Skeletal muscle tissue (tissue), 4 donors: Measurements from ENCODE around the gene ITGA4. TPM values are rescaled to one million over a fixed set of nuclear protein-coding genes. Genes with fewer than 3 reads are reported as not detected.

Experiments
- H3K27ac ChIP-seq: one replicate; pipeline ENCODE4 v1.7.0; 2013; ENCODE audit warnings: mild to moderate bottlenecking, low read depth, low read length, inconsistent platforms
- H3K27me3 ChIP-seq, 3 donors: one replicate each; pipeline ENCODE4 v1.7.0; 2013; ENCODE audit warnings: low read length in 3 of 3; ENCODE audit not compliant: control insufficient read depth in 3 of 3, insufficient read depth in 3 of 3
- H3K36me3 ChIP-seq, 3 donors: one replicate each; pipeline ENCODE4 v1.7.0; 2013; ENCODE audit warnings: low read length in 3 of 3; ENCODE audit not compliant: control insufficient read depth in 3 of 3, insufficient read depth in 3 of 3
- H3K4me1 ChIP-seq, 3 donors: one replicate each; pipeline ENCODE4 v1.7.0; 2013; ENCODE audit warnings: low read length in 3 of 3, mild to moderate bottlenecking in 3 of 3; ENCODE audit not compliant: control insufficient read depth in 3 of 3, insufficient read depth in 3 of 3
- H3K4me3 ChIP-seq, 3 donors: one replicate each; pipeline ENCODE4 v1.7.0; 2013; ENCODE audit warnings: low read length in 3 of 3
- H3K9ac ChIP-seq, 3 donors: one replicate each; pipeline ENCODE4 v1.7.0; 2013; ENCODE audit warnings: low read length in 3 of 3, mild to moderate bottlenecking in 3 of 3, moderate library complexity in 2 of 3, low read depth in 1 of 3
- H3K9me3 ChIP-seq, 3 donors: one replicate each; pipeline ENCODE4 v1.7.0; 2013; ENCODE audit warnings: low read length in 3 of 3; ENCODE audit not compliant: control insufficient read depth in 3 of 3
- total RNA-seq: library from RNA; depleted of rRNA; stranded (reverse); fragments of >200 nt; gene quantifications from one replicate; pipeline ENCODE4 v1.2.3, GENCODE V29; 2014
- donor health status: Osteomylitis.

The ITGA4 gene
- total RNA-seq, 1 donor from 2014 or later = 19.3 TPM

DNA sequence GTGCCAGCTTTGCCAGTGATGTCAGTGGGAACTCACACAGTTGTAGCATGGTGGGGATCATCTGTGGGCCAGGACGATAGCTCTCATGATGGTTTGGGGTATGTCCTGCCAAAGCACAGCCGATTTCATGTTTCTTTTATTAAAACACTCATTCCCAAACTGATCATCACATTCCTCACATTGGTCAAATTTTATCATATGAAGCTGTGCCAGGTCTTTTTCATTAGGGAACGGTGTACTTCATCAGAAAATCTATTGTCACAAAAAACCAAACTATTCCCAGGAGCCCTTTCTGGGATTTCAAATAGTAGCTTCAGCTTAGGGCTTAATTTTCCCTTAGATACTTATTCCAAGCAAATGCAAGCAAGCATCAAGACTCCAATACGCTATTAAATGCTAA is 42.0 kb downstream of the ITGA4 start:
- no peak overlapping the region for H3K4me3 ChIP-seq
- H3K4me1 ChIP-seq = no peaks in the 10 kb centered on the region
- no peaks in the 10 kb centered on the region for H3K36me3 ChIP-seq
- H3K27ac ChIP-seq = no peak overlapping the region
- H3K27me3 ChIP-seq = no peaks in the 10 kb centered on the region
- no peak overlapping the region for H3K9ac ChIP-seq
- H3K9me3 ChIP-seq = no peaks in the 10 kb centered on the region

GRCh38 chr2:181500201-181500600 is 43.0 kb downstream of the ITGA4 start:
- no peaks in the 10 kb centered on the region for H3K27me3 ChIP-seq
- no peak overlapping the region for H3K9ac ChIP-seq
- no peaks in the 10 kb centered on the region for H3K36me3 ChIP-seq
- no peaks in the 10 kb centered on the region for H3K4me1 ChIP-seq
- no peaks in the 10 kb centered on the region for H3K9me3 ChIP-seq
- H3K4me3 ChIP-seq = no peak overlapping the region
- no peak overlapping the region for H3K27ac ChIP-seq

DNA sequence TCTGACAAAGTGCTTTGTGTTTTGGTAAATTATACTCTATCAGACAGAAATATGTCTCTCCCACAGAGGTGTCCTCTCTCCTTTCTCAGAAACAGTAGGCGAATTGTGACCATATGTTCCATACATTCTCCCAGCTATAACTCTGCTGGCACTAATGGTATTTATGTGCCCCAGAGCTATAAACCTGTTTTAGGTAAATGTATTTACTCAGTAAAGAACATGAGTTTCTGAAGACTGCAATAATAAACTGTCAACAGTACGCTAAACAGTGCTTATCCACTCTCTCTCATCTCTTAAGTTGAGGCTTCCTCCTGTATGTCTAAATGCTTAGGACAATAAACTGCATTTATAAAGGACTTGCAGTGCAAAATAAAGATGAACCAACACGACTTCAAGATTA is 58.5 kb downstream of the ITGA4 start:
- Histone ChIP-seq H3K27me3 (no peaks in the 10 kb centered on the region), H3K9me3 (no peaks in the 10 kb centered on the region), H3K36me3 (no peaks in the 10 kb centered on the region), H3K9ac (no peak overlapping the region), H3K27ac (no peak overlapping the region), H3K4me3 (no peak overlapping the region), H3K4me1 (no peaks in the 10 kb centered on the region)

- H3K4me1 ChIP-seq = no peaks in the 10 kb centered on the region
- no peak overlapping the region for H3K27ac ChIP-seq
- H3K27me3 ChIP-seq = no peaks in the 10 kb centered on the region
- no peaks in the 10 kb centered on the region for H3K36me3 ChIP-seq
- H3K4me3 ChIP-seq = no peak overlapping the region
- no peaks in the 10 kb centered on the region for H3K9me3 ChIP-seq
- no peak overlapping the region for H3K9ac ChIP-seq
Measured at GRCh38 chr2:181516992-181517391, 59.8 kb downstream of the ITGA4 start.

DNA sequence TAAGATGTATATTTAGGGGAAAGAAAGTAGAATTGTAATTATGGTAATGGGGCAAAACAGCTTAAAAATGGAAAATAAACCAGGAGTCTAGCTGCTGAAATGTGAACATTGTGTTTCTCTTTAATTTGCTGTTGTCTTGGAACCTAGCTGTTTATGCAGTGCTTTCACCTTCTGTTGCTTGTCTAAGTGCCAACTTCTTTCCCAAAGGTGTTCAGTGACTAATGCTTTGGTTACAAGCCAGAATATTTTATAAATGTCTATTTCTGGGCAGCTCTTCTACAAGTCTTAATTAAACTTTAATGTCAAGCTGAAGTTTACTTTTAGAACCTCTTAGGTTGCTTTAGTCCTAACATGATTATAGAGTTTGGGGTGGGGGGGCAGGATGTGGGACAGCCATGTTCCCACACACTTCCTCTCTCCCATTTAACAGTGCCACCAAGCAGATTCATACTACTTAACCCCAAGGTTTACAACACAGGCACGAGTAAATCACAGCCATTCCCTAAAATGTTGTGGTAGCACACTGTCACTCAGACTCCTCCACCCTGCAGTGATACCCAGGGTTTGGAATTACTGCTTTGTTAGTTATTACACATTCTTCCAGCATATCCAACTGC is 60.6 kb downstream of the ITGA4 start:
- Histone ChIP-seq H3K9ac (no peak overlapping the region), H3K4me1 (no peaks in the 10 kb centered on the region), H3K27ac (no peak overlapping the region), H3K9me3 (no peaks in the 10 kb centered on the region), H3K4me3 (no peak overlapping the region), H3K27me3 (no peaks in the 10 kb centered on the region), H3K36me3 (no peaks in the 10 kb centered on the region)

DNA sequence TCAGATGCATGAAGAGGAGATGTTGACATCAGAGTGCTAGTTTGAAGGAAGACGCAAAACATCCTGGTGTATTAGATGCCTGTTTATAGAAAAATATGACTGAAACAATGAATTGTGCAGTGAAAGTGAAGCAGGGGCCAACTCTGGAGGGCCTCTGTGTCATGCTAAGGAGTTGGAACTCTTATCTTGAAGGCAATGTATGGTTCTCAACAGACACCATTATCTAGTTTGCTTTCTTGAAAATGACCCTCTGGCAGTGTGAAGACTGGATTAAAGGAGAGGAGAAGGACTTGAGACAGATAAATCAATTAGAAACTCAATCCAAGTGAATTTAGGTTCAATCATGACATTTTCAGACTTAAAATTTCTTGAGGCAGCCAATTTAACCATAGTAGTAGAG is 63.1 kb downstream of the ITGA4 start:
- Histone ChIP-seq H3K27ac (no peak overlapping the region), H3K9me3 (no peaks in the 10 kb centered on the region)

DNA sequence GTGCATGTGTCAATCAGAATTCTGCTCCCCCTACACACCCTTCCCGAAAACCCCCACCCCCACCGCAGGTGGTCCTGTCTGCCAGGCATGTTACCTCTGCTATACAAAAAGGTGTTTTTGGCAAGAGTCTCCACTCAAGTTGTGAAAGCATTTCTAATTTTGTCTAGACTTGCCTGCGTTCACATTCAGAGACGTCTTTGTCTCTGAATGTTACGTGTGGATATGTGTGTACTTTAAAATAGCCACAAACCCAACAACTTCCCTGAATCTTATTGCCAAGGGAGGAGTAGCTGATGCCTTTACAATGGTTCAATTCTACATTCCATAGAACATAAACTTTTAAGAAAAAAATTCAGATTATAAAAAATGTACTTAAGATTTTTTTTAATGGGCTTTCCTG is 66.6 kb downstream of the ITGA4 start:
- Histone ChIP-seq H3K36me3 (no peaks in the 10 kb centered on the region), H3K9ac (no peak overlapping the region), H3K27me3 (no peaks in the 10 kb centered on the region)

More for the DNA sequence above, 63.1 kb downstream of the ITGA4 start:
- Histone ChIP-seq H3K27me3 (no peaks in the 10 kb centered on the region), H3K4me1 (no peaks in the 10 kb centered on the region), H3K9ac (no peak overlapping the region), H3K36me3 (no peaks in the 10 kb centered on the region), H3K4me3 (no peak overlapping the region)

DNA sequence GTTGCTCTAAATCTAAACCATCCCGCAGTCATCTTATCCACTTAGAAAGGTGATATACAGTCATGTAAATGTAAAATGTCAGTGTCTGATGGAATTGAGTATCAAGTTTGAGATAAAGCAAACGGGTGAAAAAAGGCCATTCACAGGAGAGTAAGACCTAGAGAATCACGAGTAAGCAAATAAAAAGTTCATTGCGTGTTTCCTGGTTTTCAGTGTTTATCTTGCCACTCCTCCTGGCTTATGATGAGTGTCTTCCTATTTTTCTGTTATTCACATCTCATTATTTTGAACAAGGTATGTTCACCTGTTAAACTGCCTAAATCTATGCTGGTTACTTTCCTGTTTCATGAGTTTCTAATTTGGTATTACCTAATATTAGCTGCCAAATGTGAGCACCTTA is 68.8 kb downstream of the ITGA4 start:
- no peak overlapping the region for H3K9ac ChIP-seq
- no peaks in the 10 kb centered on the region for H3K4me1 ChIP-seq
- no peaks in the 10 kb centered on the region for H3K9me3 ChIP-seq
- no peaks in the 10 kb centered on the region for H3K36me3 ChIP-seq
- H3K4me3 ChIP-seq = no peak overlapping the region
- H3K27ac ChIP-seq = no peak overlapping the region
- no peaks in the 10 kb centered on the region for H3K27me3 ChIP-seq

More for the DNA sequence above, 66.6 kb downstream of the ITGA4 start:
- Histone ChIP-seq H3K4me3 (no peak overlapping the region), H3K4me1 (no peaks in the 10 kb centered on the region), H3K27ac (no peak overlapping the region), H3K9me3 (no peaks in the 10 kb centered on the region)

- Histone ChIP-seq H3K27ac (no peak overlapping the region), H3K36me3 (no peaks in the 10 kb centered on the region), H3K9me3 (no peaks in the 10 kb centered on the region), H3K4me3 (no peak overlapping the region), H3K4me1 (no peaks in the 10 kb centered on the region), H3K9ac (no peak overlapping the region), H3K27me3 (no peaks in the 10 kb centered on the region)
Measured at GRCh38 chr2:181527058-181527457, 69.9 kb downstream of the ITGA4 start.

DNA sequence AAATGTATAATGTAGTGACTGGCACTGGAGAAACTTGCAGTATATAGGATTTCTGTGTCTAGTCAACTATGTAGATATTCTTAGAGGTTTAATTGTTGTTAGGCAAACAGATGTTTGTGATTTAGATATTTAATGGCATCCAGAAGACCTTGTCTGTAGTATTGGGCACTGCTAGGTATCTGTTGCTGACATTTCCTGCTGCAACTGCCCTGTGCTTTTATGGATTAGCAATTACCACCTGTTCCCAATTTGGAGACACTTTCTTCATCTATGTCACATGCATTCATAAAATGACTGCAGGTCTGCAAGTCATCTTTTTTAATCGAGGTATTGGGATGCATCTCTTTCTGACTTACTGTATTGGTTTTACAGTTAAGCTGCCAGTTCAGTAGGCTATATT is 71.3 kb downstream of the ITGA4 start:
- Histone ChIP-seq H3K9ac (no peak overlapping the region), H3K27me3 (no peaks in the 10 kb centered on the region), H3K9me3 (no peaks in the 10 kb centered on the region), H3K4me1 (no peaks in the 10 kb centered on the region), H3K4me3 (no peak overlapping the region), H3K27ac (no peak overlapping the region), H3K36me3 (no peaks in the 10 kb centered on the region)
